Keratinocyte (primary cell): Measurements from ENCODE around the gene KLHL3. TPM values are rescaled to one million over a fixed set of nuclear protein-coding genes. Genes with fewer than 3 reads are reported as not detected.

Source experiments
- DNase-seq: peaks from one replicate; pipeline ENCODE4 v3.0.0-alpha.2; 2011; ENCODE audit warnings: low read depth, missing footprints, low spot score
- FAIRE-seq: peaks from 2 replicates; lab custom pipeline; 2011; peaks lifted over from hg19 to GRCh38; lab: Jason Lieb, UNC
- H2AFZ ChIP-seq: 2 replicates; pipeline ENCODE4 v1.6.0; 2012; ENCODE audit warnings: low read length, control low read depth, inconsistent platforms; ENCODE audit not compliant: control insufficient read depth
- H3K27ac ChIP-seq: 2 replicates; pipeline ENCODE4 v1.5.1; 2011; ENCODE audit warnings: low read length; ENCODE audit not compliant: control insufficient read depth, insufficient read depth
- H3K27me3 ChIP-seq: 3 replicates; pipeline ENCODE4 v1.6.0; 2011; ENCODE audit warnings: low read length; ENCODE audit not compliant: control insufficient read depth, insufficient read depth; ENCODE audit errors: extremely low read depth
- H3K36me3 ChIP-seq, 2 experiments: 2 replicates in 1 of 2; 3 replicates in 1 of 2; pipeline ENCODE4 v1.5.1; 2011; ENCODE audit warnings: low read length in 2 of 2, mild to moderate bottlenecking in 1 of 2; ENCODE audit not compliant: control insufficient read depth in 2 of 2, insufficient read depth in 2 of 2; ENCODE audit errors: extremely low read depth in 1 of 2
- H3K4me1 ChIP-seq: 3 replicates; pipeline ENCODE4 v1.5.1; 2011; ENCODE audit warnings: low read length; ENCODE audit not compliant: control insufficient read depth, insufficient read depth; ENCODE audit errors: extremely low read depth
- H3K4me2 ChIP-seq: 3 replicates; pipeline ENCODE4 v1.6.0; 2011; ENCODE audit warnings: low read depth, low read length; ENCODE audit not compliant: control insufficient read depth, insufficient read depth; ENCODE audit errors: extremely low read depth
- H3K4me3 ChIP-seq, 3 experiments: fragments of 200-600 bp in 1 of 3; sonication (generic) in 1 of 3; 2 replicates in 2 of 3; 3 replicates in 1 of 3; pipeline ENCODE4 v1.5.1; 2011 to 2016; ENCODE audit warnings: low read length in 3 of 3, mild to moderate bottlenecking in 3 of 3, control low read depth in 2 of 3, inconsistent platforms in 1 of 3, low read depth in 1 of 3, mixed read lengths in 1 of 3, mixed run types in 1 of 3, moderate library complexity in 1 of 3; ENCODE audit not compliant: control insufficient read depth in 2 of 3, insufficient read depth in 2 of 3; ENCODE audit errors: extremely low read depth in 1 of 3
- H3K79me2 ChIP-seq: 2 replicates; pipeline ENCODE4 v1.6.0; 2012; ENCODE audit warnings: low read length; ENCODE audit not compliant: control insufficient read depth, insufficient read depth
- H3K9ac ChIP-seq: 3 replicates; pipeline ENCODE4 v1.6.0; 2011; ENCODE audit warnings: low read length; ENCODE audit not compliant: control insufficient read depth, insufficient read depth; ENCODE audit errors: extremely low read depth
- H3K9me1 ChIP-seq: 3 replicates; pipeline ENCODE4 v1.6.0; 2011; ENCODE audit warnings: low read length; ENCODE audit not compliant: control insufficient read depth, insufficient read depth; ENCODE audit errors: extremely low read depth
- H3K9me3 ChIP-seq: 2 replicates; pipeline ENCODE4 v1.5.1; 2012; ENCODE audit warnings: low read depth, low read length; ENCODE audit not compliant: control insufficient read depth
- H4K20me1 ChIP-seq: 3 replicates; pipeline ENCODE4 v1.6.0; 2011; ENCODE audit warnings: low read length; ENCODE audit not compliant: control insufficient read depth, insufficient read depth; ENCODE audit errors: extremely low read depth
- CTCF ChIP-seq, 3 experiments: IDR thresholded peaks in 1 of 3; conservative IDR thresholded peaks in 1 of 3; optimal IDR thresholded peaks in 1 of 3; 2 replicates in 2 of 3; 3 replicates in 1 of 3; pipeline versions ENCODE3 to v1.5.1; 2011; ENCODE audit warnings: low read length in 3 of 3, mild to moderate bottlenecking in 3 of 3, moderate library complexity in 2 of 3, control low read depth in 1 of 3, inconsistent platforms in 1 of 3; ENCODE audit not compliant: insufficient read depth in 2 of 3; ENCODE audit errors: extremely low read depth in 1 of 3
- EZH2 ChIP-seq: IDR thresholded peaks from one replicate; pipeline ENCODE4 v1.6.1; 2012; ENCODE audit warnings: inconsistent platforms, mild to moderate bottlenecking, low read length, moderate library complexity
- dilution Hi-C: fragments of 300-500 bp; cut with MboI; formaldehyde crosslinking; loops from one replicate; pipeline ENCODE4 v1.7.0; 2020; ENCODE audit warnings: low sequenced_read_pairs; ENCODE audit not compliant: extremely low pct_ligation_motif_present
- polyA plus RNA-seq, 5 experiments: library from polyadenylated mRNA; depleted of rRNA in 3 of 5; stranded (reverse) in 3 of 5; stranded (forward) in 1 of 5; unstranded in 1 of 5; fragments of >200 nt; gene quantifications; 1 replicate in 1 of 5; 2 replicates in 3 of 5; 3 replicates in 1 of 5; pipeline versions ENCODE4 v1.2.1 to v1.2.3, GENCODE V29; 2011 to 2012; ENCODE audit warnings: missing spikeins in 2 of 5, low read depth in 1 of 5, low replicate concordance in 1 of 5

KLHL3 gene
- polyA plus RNA-seq, 1 donor (not counting 4 experiments of a cell fraction or from before 2014, with no cell fraction given): 2.5 TPM

DNA sequence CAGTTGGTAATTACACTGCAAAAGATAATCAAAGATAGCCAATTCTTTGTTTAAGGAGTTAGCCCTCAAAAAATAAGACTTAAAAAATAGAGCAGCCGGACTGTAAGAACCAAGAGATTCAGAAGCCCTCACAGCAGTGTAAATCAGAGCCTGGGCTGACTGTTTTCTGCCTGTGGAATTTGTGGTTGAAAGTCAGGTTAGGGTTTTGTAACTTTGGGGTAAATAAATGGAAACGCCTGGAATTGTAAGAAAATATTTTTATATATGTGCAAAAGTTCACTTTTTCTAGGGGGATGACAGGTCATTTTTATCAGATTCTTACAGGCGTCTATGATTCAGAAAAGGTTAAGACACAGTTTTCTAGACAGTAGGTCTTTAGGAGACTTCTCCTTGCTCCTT lies 35.6 kb downstream of the KLHL3 start:
- Histone ChIP-seq H3K36me3 (no peaks in the 10 kb centered on the region), H3K9ac (no peak overlapping the region), H3K4me1 (no peaks in the 10 kb centered on the region), H4K20me1 (no peaks in the 10 kb centered on the region), H3K4me3 (no peak overlapping the region), H3K27me3 (no peaks in the 10 kb centered on the region), H3K9me1 (no peaks in the 10 kb centered on the region), H2AFZ (no peak overlapping the region), H3K4me2 (no peak overlapping the region), H3K27ac (no peak overlapping the region), H3K9me3 (no peaks in the 10 kb centered on the region), H3K79me2 (no peaks in the 10 kb centered on the region)
- dilution Hi-C loops: no loop called here
- FAIRE-seq: no peak
- TF ChIP-seq EZH2: no peak
- TF ChIP-seq CTCF (optimal IDR thresholded peaks at IDR 0.05 in 1 of 3, IDR thresholded peaks at IDR 0.05 in 1 of 3, conservative IDR thresholded peaks at IDR 0.05 in 1 of 3; ENCODE audit: extremely low read depth in 1 of 3, insufficient read depth in 2 of 3, low read length in 3 of 3): no peak
- no peak for DNase-seq

- Histone ChIP-seq H3K4me3 (no peak overlapping the region), H3K27me3 (no peaks in the 10 kb centered on the region), H3K9ac (no peak overlapping the region), H3K4me1 (no peaks in the 10 kb centered on the region), H3K9me1 (no peaks in the 10 kb centered on the region), H3K27ac (no peak overlapping the region), H2AFZ (no peak overlapping the region), H3K36me3 (no peaks in the 10 kb centered on the region), H3K79me2 (no peaks in the 10 kb centered on the region), H3K9me3 (no peaks in the 10 kb centered on the region), H3K4me2 (no peak overlapping the region), H4K20me1 (no peaks in the 10 kb centered on the region)
- DNase-seq (no peak), FAIRE-seq (no peak)
- dilution Hi-C loops: no loop called here
- TF ChIP-seq EZH2 (no peak), CTCF (optimal IDR thresholded peaks at IDR 0.05 in 1 of 3, IDR thresholded peaks at IDR 0.05 in 1 of 3, conservative IDR thresholded peaks at IDR 0.05 in 1 of 3; ENCODE audit: extremely low read depth in 1 of 3, insufficient read depth in 2 of 3, low read length in 3 of 3) (no peak)
These were observed 36.3 kb downstream of the KLHL3 start for GRCh38 chr5:137699336-137700281.
